ENCODE results near the gene PRPF39.

PRPF39 gene

DNA sequence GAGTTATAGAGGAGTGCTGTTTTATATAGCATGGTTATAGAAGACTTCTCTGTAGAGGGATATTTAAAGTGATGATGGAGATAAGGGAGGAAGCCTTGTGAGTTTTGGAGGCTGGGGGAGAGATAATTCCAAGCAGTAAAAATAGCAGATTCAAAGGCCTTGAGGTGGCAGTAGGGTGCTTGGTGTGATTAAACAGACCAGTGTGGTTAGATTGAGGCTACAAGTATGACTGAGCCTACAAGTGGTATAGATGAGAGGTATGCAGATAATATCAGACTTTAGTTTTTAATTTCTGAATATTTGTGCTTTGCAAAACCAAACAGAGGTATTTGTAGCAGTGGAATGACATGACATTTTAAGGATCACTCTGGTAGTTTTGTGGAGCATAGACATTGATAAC, 72.2 kb downstream of the PRPF39 start:
- Histone ChIP-seq H3K4me2 (ENCODE audit: low read depth, low read length, poor library complexity, severe bottlenecking) (no peak overlapping the region), H2AFZ (ENCODE audit: low read length) (no peak overlapping the region), H3K4me1 (ENCODE audit: insufficient read depth, low read length, poor library complexity, severe bottlenecking) (no peaks in the 10 kb centered on the region), H3K9ac (ENCODE audit: low read depth, low read length, poor library complexity, severe bottlenecking) (no peak overlapping the region), H3K36me3 (ENCODE audit: insufficient read depth, low read length) (peaks cover 7% of the 10 kb centered on the region; the same call in 1 of the 2 replicates), H3K27me3 (ENCODE audit: insufficient read depth, low read length, poor library complexity, severe bottlenecking) (no peaks in the 10 kb centered on the region), H3K4me3 (ENCODE audit: low read length, poor library complexity, severe bottlenecking) (no peak overlapping the region), H3F3A (ENCODE audit: low read depth) (no peaks in the 10 kb centered on the region), H3K9me2 (replicated peaks; ENCODE audit: low read depth, low read length) (no peaks in the 10 kb centered on the region), H3K9me3 (ENCODE audit: insufficient read depth, low read depth, low read length) (no peaks in the 10 kb centered on the region), H3K79me2 (ENCODE audit: insufficient read depth, low read length) (no peaks in the 10 kb centered on the region), H4K20me1 (ENCODE audit: insufficient read depth, low read length, poor library complexity, severe bottlenecking) (no peaks in the 10 kb centered on the region)
- no peak for TF ChIP-seq EZH2phosphoT487 (IDR thresholded peaks at IDR 0.05; ENCODE audit: borderline replicate concordance)
- TF ChIP-seq, protein P1, sequence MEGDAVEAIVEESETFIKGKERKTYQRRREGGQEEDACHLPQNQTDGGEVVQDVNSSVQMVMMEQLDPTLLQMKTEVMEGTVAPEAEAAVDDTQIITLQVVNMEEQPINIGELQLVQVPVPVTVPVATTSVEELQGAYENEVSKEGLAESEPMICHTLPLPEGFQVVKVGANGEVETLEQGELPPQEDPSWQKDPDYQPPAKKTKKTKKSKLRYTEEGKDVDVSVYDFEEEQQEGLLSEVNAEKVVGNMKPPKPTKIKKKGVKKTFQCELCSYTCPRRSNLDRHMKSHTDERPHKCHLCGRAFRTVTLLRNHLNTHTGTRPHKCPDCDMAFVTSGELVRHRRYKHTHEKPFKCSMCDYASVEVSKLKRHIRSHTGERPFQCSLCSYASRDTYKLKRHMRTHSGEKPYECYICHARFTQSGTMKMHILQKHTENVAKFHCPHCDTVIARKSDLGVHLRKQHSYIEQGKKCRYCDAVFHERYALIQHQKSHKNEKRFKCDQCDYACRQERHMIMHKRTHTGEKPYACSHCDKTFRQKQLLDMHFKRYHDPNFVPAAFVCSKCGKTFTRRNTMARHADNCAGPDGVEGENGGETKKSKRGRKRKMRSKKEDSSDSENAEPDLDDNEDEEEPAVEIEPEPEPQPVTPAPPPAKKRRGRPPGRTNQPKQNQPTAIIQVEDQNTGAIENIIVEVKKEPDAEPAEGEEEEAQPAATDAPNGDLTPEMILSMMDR (conservative IDR thresholded peaks at IDR 0.05; ENCODE audit: low read length), result peak; percentile 31; the same call in 1 of the 2 replicates

Data from Loucy (cell line).